Activated CD4-positive, alpha-beta T cell treated with anti-CD3 and anti-CD28 coated beads for 1 hour (primary cell): ENCODE results near the gene PMVK.
A peak's percentile ranks its signal among the peaks of the same experiment; 100 is the strongest.

Experiments used
- DNase-seq: peaks from one replicate; pipeline ENCODE4 v3.0.0-alpha.2; 2020

Gene PMVK

DNA sequence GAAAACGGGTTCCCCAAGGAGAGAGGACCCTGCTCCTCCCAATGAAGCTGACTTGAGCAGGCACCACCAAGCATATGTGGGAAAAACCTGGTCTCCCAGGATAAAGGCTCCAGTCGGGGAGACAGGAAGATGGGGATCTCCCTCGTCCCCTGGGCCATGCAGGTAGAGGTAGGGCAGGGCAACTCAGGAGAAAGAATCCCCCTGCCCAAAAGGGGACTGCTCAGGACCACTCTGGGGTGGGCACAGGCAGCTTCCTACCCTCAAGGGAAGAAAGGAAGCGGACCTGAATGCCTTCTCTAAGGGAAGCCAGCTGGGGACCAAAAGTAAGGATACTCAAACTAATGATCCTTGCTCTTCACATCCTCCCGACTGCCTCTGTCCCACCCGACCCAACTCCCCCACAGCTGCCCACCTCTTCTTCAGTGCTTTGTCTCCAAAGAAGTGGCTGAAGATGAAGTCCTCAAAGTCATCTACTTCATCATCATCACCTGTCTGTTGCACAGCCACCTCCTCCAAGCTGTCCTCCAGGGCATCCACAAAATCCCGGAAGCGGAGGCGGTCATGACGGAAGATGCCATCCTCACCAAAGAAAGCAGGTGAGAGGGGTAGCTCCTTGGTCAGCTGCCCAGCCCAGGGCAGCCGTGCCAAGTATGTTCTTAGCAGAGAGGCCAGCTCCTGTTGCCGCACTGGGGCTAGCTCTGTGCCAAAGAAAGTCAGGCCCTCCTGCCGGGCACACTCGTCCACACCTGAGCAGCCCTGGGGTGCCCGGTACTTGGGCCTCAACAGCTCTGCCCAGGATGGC, 8.8 kb upstream of the PMVK start:
- no peak for DNase-seq

DNA sequence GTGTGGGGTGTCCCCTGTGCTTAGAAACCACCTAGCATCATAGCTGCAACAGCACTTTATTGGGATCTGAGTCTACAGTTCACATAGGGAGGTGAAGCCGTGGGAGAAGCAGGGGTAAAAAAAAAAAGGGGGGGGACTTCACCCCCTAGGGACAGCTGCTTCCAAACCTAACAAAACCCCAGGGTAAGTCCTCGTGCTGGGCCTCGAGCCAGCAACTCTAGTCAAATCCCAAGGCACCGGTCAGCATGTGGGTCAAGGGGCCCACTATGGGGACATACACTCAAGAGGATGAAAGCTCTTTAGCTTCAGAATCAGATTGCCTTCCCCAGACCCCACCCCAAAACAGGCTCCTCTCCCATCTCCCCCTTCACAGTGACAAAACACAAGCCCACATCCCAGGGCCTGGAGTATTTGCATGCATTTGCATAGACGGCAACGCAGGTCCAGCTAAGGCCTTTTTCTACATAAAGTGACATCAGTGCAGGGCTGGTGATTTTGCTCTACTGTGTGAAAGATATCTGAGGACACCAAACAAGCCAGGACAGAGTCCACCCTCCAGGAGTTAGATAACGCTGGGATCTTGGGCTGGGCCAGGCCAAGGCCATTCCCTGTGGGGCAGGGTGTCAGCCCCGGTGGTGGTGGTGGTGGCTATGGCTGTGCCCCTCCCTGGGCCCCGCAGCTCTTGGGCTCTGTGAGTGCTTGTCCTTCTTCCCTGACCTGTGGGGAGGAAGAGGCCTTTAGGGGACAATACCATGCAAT, 8.1 kb upstream of the PMVK start:
- no peak for DNase-seq

DNA sequence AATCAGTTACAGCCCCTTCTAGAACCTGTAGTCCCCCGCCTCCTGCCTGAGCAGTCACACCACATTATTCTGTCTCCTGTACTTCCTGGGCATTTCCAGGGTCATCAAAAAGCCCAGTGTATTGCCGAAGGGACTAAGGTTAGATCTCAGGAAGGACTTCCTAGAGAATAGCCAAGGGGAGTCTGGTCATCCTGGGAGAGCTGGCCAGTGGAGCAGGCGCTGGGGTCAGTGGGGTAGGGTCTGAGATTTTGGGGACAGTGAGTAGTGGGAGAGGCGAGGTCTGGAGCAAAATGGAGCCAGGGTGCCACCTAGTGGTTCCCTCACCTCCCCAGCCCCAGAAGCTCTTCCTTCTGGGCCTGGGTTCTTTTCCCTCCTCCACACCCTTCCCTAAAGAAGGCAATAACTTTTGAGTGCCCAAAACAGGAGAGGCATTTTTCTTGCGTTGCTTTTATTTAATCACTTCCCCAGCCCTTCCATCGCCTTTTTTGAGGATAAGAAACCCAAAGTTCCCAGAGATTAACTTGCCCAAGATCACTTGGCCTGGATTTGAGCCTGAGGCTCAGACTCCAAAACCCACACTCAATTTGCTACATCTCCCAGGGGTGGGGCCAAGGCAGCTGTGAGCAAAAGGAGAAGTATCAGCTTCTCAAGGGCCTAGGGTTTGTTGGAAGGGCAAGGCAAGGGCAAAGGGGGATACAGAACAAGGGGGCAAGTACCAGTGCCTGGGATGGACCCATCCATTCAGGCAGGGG, 7.3 kb upstream of the PMVK start:
- DNase-seq, result no peak

DNA sequence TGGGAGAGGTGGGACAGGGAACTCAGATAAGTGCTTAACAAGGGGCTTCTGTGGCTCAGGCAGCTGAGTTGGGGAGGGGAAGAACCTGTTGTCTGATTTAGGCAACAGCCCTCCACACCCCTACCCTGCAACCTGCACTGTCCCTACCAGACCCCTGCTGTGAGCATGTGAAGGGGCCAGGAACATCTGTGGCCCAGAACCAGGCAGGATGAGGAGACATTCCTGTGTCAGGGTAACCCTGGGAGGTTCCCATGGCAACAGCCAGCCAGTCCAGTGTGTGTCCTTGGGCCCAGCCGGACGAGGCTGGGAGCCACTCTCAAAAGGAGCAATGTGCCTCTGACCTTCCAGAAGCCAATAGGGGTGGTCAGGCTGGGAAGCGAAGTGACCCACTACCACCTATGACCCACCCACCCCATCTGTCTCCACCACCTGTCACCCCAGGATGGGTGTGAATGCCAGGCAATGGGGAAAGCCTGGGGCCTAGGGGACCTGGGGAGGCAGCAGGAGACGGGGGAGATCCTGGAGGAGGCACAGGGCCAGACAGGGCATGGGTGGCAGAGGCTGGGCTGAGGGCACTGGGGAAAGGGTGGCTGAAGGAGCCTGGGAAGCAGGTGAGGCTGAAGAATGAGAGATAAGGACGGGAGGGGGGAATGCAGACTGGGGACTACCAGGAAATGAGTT, 5.0 kb upstream of the PMVK start:
- DNase-seq, result no peak

DNA sequence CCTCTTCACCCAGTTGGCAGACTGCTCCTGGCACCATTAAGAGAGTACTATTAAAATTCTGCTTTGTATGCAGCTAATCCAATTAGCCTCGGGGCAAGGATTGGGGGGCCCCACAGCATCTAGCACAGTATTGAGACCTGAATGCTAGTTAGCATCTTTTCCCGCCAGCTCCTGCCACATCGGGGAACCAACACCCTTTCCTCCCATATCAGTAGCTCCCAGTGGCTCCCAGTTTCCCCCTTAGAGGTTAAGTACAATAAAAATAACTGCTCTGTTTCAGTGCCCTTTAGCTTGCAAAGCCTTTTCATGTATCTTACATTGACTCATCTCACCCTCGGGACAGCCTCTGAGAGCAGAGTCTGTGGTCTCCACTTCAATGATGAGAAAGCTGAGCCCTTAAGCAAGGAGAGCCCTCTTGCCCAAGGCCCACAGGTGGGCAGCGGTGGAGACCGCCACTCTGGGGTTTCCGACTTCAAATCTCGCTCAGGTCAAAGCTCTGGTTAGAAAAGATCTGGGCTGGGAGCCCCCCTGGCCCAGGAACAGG, 4.2 kb upstream of the PMVK start:
- DNase-seq, result no peak

DNA sequence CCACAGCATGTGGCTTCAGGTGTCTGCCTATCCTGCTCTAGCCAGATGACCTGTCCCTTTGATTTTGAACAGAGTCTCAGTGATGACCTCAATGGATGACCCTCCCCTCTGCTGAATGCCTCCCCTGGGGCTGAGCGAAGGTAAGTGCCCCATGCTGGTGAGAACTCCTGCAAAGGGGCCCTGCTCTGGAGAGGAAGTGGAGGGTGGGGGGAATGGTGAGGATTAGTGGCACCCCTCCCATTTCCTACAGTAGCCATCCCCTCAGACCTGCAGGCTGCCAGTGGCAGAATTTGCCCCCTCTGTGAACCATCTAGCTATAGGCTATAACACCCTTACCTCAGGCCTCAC, 3.7 kb upstream of the PMVK start:
- DNase-seq, result no peak

DNA sequence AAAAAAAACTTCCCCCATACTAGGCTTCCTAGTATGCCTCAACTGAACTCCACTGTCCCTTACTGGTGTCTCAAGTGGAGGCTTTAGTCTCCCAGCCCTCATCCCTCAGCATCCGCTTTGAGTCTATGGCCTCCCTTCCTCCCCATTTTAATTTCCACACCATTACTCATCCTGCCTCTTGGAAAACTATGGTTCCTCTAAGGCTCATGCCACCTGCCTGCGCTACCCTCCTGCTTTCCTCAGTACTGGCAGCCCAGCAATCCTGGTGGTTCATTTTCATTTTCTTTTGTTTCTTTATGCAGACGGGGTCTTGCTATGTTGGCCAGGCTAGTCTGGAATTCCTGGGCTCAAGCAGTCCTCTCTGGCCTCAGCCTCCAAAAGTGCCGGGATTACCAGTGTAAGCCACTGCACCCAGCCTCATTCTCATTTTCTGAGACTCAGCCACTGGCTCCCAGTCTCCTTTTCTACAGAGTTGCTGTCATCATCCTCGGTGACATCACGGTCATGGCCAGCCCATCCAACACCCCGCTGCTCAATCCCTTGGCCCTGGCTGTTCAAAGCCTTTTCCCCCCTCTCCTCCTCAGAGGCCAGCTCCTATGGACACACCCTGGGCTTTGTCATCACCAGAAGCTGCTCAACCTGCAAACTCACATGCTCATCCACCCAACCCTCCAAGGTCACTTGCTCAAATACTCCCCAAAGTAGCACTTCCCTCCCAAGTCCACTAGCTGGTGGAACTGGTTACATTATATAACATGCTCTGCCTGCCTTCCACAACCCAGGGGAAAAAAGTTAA, 2.3 kb upstream of the PMVK start:
- no peak for DNase-seq

DNA sequence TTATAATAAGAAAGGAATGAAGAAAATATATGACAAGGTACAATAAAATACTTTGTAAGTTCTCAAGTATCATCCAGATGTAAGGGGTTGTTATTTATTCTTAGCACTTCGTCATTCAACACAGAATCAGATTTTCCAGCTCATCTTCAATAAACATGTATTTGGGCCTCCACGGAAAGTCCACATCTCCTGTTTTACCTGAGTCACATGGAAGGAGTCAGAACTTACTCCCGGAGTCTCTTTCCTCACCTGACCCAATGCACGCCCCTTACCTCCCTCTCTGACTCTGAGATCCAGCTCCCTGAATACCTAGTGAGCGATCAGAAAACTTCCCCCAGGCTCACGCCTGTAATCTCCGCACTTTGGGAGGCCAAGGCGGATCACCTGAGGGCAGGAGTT, 1.5 kb upstream of the PMVK start:
- no peak for DNase-seq

DNA sequence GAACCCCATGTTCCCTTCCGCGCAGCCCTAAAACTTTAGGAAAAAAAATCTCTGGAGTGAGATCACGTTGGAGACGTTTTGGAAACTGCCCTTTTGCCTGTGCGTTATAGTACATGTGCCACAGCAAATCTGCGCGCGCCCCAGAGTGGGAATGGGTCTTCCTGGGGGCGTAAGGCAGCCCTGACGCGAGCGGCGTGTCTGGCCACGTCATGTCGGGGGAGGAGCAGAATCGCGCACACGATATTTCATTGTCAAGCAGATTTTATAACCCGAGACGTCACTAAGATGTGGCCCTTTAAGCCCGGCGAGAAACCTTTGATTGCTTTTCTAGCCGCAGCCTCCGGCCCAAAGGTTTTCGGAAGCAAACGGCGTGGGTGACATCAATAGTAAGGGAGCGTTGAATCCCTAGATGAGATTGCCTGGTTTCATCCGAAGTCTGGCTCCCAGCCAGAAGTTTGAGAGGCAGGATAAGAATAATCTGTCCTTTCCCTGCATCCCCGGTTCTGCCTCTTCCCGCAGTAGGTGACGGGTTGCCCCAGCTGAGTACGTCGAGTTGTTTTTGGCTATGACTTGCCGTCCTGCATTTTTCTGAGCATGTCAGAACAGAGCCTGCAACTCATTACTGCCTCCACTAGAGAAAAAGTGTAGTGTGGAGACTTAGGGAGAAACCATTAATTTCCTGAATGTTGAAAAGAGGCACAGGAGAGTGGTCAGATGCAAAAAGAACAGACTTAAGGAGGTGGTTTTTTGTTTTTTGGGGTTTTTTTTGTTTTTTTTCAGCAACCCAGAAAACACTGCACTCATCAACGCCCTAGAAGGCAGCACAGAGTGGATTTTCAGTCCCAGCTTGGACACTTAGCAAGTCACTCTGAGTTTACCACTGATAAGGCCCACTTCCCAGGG, 817 bp upstream of the PMVK start:
- DNase-seq, result peak; percentile 83

DNA sequence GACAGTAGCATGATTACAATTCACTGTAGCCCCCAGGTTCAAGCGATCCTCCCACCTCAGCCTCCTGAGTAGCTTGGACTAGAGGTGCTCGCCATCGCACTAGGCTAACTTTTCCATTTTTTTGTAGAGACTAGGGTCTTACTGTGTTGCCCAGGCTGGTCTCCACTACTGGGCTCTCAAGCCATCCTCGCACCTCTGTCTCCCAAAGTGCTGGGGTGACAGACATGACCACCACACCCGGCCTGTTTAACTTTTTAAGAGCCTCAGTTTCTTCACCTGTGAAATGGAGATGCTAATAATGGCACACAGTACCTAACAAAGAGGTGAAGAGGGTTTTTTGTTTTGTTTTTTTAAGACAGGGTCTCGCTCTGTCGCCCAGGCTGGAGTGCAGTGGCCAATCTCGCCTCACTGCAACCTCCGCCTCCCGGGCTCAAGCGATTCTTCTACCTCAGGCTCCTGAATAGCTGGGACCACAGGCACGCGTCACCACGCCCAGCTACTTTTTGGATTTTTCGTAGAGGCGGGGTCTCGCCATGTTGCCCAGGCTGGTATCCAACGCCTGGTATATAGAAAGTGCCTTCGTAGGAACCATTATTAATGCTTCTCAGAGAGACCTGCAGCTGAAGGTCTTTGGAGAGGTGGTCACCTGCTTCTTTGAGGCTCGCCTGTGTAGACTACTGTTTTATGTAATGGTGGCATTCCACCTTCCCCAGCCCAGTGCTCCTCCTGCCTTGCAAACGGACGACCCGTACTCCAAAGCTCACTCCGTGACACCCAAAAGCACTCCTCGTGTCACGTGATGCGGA, 567 bp downstream of the PMVK start:
- no peak for DNase-seq

DNA sequence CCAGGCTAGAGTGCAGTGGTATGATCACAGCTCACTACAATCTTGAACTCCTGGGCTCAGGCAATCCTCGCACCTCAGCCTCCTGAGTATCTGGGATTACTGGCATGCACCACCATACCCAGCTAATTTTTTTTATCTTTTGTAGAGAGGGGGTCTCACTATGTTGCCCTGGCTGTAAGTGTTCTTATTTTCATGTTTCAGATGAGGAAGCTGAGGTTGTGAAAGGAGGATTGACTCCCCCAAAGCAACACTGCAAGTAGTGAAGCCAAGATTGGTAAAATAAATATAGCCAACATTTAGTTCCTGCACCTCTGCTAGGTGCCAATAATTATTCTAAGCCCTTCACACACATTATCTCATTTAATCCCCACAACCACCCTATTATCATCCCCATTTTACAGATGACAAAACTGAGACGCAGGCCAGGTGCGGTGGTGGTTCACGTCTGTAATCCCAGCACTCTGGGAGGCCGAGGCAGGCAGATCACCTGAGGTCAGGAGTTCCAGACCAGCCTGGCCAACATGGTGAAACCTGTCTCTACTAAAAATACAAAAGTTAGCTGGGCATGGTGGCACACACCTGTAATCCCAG, 2.1 kb downstream of the PMVK start:
- DNase-seq, result no peak

DNA sequence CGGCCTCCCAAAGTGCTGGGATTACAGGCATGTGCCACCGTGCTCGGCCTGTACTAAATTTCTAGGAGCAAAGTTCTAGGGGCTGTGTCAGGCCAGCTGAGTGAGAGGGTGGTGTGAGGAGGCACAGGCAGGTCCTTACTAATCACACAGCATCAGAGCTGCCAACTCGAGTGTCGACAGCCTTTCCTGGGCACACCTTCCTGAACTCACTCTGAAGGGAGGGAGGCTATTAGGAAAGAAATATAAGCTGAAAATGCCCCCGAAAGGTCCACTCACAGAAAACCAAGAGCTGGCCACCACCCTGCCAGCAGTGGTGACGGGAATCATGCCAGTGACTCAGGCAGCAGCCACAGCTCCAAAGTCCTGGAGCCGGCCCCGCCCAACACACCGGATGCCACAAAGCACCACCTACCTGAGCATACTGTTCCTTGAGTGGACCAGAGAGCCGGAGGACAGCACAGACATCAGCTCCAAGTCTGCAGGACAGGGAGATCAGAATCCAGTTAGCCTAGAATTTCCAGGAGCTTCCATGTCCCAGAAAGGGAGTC, 4.5 kb downstream of the PMVK start:
- no peak for DNase-seq

DNA sequence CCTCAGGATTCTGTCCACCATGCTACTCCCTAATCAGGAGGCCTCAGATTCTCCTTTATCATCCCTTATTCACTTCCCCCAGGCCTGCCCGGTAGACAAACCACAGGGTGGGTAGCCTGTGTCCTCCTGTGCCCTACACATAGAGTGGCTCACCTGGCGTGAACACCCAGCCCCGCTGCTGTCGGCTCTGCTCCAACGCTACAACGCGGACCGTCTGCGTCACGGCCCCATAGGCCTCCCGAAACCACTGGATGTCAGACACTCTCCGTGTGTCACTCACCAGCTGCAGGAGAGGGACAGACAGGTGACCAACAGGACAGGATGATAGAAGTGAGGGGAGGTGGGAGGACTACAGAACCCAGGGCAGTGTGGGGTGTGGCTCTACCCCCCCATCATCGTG, 10.3 kb downstream of the PMVK start:
- DNase-seq, result no peak

DNA sequence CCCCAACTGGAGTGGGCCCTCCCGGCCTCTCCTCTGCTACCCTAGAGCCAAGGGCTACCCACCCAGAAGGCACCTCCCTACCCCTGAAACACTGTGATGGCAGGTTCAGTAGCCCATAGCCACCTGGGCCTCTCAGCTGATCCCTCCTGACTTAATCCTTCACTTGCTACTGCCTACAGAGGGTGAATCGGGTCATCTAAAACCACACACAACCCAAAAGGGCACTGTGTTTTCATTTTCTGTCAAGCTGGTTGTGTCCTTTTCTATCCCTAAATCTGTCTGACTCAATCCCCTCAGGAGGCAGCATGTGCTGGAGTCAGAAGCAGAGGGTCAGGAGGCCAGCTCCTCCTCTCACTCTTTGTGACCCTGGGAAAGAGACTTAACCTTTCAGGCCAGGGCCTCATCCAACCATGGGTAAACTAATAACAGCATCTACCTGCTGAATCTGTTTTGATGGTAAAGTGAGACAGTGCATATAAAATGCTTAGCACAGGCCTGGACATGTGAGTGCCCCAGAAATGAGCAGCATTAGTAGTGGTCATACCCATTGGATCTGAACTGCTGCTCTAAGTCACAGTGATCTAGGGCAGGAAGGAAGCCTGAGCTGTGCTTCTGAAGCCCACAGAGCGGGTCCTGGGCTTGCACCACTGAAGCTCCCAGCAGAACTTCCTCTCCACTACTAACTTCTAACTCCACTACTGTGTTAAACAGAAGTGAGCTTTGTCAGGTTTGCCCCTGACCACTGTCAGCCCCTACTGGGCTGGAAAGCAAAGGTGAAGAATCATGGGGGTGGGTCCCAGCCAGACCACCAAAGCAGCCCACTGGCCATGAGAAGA, 11.0 kb downstream of the PMVK start:
- DNase-seq, result no peak

DNA sequence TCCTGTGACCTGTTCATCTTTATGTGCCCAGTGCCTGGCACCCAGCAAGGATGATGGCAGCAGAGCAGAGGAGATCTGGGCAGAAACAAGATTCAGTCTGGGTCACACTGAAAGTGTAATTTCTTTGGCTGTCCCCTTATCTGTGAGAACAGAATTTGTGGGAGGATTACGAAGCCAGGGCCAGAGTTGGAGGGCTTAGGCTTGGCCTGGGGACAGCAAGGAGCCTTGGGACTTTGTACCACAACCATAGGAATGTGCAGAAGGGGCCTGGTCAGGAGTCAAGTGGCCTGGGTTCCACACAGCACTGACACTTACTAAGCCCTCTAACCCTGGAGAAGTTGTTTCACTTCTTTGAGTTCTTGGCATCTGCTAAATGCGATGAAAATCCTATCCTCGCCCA, 12.8 kb downstream of the PMVK start:
- DNase-seq, result no peak

DNA sequence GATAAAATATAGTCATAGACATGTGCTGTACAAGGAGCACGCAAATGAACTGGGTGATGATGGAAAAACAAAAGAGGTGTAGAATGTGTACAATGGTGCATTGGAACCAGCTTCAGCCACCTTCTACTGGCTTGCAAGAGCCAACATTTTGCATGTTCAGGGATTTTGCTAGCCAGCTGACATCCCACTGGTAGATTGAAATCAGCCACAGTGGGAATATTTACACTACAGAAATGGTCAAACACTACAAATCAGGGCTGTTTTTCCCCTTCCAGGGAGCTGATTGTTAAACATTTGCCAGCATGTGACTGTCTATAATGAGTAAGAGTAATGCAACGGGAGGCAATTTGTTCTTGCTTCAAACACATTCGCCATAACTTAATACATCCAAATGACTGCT, 23.2 kb downstream of the PMVK start:
- DNase-seq, result no peak

DNA sequence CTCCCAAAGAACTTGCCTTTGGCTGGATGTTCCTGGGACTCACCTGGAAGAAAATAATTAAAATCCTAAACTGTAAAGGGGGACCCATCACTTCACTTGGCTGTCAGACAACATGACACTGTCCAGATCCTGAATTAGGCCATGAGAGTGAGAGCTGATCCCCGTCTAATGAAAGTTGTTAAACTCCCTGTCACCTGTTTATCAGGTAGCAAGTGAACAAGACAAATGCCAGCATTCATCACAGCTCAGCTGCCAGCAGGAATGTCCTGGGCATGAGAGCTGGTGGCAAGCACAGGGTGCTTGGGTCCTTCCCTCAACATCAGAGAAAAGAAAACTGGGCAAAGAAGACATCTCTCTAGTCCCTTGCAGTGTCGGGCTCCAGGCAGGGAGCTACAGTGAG, 23.8 kb downstream of the PMVK start:
- DNase-seq, result no peak
